H1 (cell line): ENCODE results near the gene LEFTY1. TPM values are rescaled to one million over a fixed set of nuclear protein-coding genes. Genes with fewer than 3 reads are reported as not detected.
A peak's percentile ranks its signal among the peaks of the same experiment; 100 is the strongest.

ENCODE experiments used
- CTCF ChIA-PET: fragments of 300-600 bp; sonication (Branson Sonifier 250); formaldehyde crosslinking; loops from one replicate; lab custom pipeline; 2021; ENCODE audit not compliant: partially characterized antibody; lab: Charles Lee
- POLR2A ChIA-PET: fragments of 300-600 bp; sonication (Branson Sonifier 250); formaldehyde crosslinking; loops from one replicate; lab custom pipeline; 2021; ENCODE audit warnings: inconsistent platforms; ENCODE audit not compliant: partially characterized antibody; lab: Charles Lee
- DNase-seq, 2 experiments: peaks; one replicate each; pipeline versions ENCODE4 v3.0.0 to v3.0.0-alpha.2; 2010 to 2022; ENCODE audit warnings: low spot score in 2 of 2, low read depth in 1 of 2, mixed read lengths in 1 of 2
- FAIRE-seq: peaks from 2 replicates; lab custom pipeline; 2011; peaks lifted over from hg19 to GRCh38; lab: Jason Lieb, UNC
- H2AFZ ChIP-seq: 2 replicates; pipeline ENCODE4 v1.8.1; 2012; ENCODE audit warnings: low read length, inconsistent platforms
- H2AK5ac ChIP-seq: 2 replicates; pipeline ENCODE4 v1.6.1; 2013; ENCODE audit warnings: low read depth, low read length
- H2BK120ac ChIP-seq: replicated peaks from 2 replicates; pipeline ENCODE3; 2013; ENCODE audit warnings: low read depth, low read length, inconsistent platforms
- H2BK12ac ChIP-seq: 2 replicates; pipeline ENCODE4 v1.6.1; 2013; ENCODE audit warnings: low read depth, low read length
- H2BK15ac ChIP-seq: 2 replicates; pipeline ENCODE4 v1.6.1; 2013; ENCODE audit warnings: low read length
- H2BK20ac ChIP-seq: 2 replicates; pipeline ENCODE4 v1.6.1; 2013; ENCODE audit warnings: low read length
- H2BK5ac ChIP-seq: 2 replicates; pipeline ENCODE4 v1.6.1; 2013; ENCODE audit warnings: low read depth, low read length
- H3K14ac ChIP-seq: 2 replicates; pipeline ENCODE4 v1.6.1; 2013; ENCODE audit warnings: inconsistent platforms; ENCODE audit not compliant: insufficient read length
- H3K18ac ChIP-seq: 2 replicates; pipeline ENCODE4 v1.6.1; 2013; ENCODE audit warnings: low read length; ENCODE audit errors: extremely low read depth
- H3K23ac ChIP-seq: 2 replicates; pipeline ENCODE4 v1.6.1; 2013; ENCODE audit warnings: inconsistent platforms; ENCODE audit not compliant: insufficient read length
- H3K23me2 ChIP-seq: 2 replicates; pipeline ENCODE4 v1.6.1; 2013; ENCODE audit warnings: low read depth, low read length
- H3K27ac ChIP-seq: 2 replicates; pipeline ENCODE4 v1.6.1; 2011; ENCODE audit warnings: low read depth, low read length, inconsistent platforms
- H3K27me3 ChIP-seq, 4 experiments: replicated peaks in 1 of 4; 1 replicate in 1 of 4; 2 replicates in 3 of 4; pipeline versions ENCODE4 v1.6.1 to v1.8.1; 2011 to 2013; ENCODE audit warnings: low read length in 3 of 4, mild to moderate bottlenecking in 3 of 4, inconsistent platforms in 2 of 4, mixed read lengths in 2 of 4, moderate library complexity in 1 of 4; ENCODE audit not compliant: control insufficient read depth in 3 of 4, insufficient read depth in 3 of 4; ENCODE audit errors: extremely low read depth in 1 of 4
- H3K36me3 ChIP-seq, 4 experiments: 2 replicates each; pipeline versions ENCODE4 v1.6.1 to v1.8.1; 2011 to 2013; ENCODE audit warnings: mild to moderate bottlenecking in 4 of 4, low read length in 3 of 4, moderate library complexity in 2 of 4, control low read depth in 1 of 4, inconsistent platforms in 1 of 4; ENCODE audit not compliant: insufficient read depth in 4 of 4, control insufficient read depth in 2 of 4
- H3K4ac ChIP-seq: replicated peaks from 2 replicates; pipeline ENCODE3; 2013; ENCODE audit warnings: low read length, low read depth, mixed read lengths, inconsistent platforms; ENCODE audit not compliant: insufficient read length
- H3K4me1 ChIP-seq, 4 experiments: replicated peaks in 1 of 4; 1 replicate in 1 of 4; 2 replicates in 3 of 4; pipeline versions ENCODE4 v1.6.1 to v1.8.1; 2011 to 2013; ENCODE audit warnings: low read length in 3 of 4, inconsistent platforms in 2 of 4, mixed read lengths in 1 of 4; ENCODE audit not compliant: insufficient read depth in 4 of 4, control insufficient read depth in 3 of 4
- H3K4me2 ChIP-seq, 2 experiments: 2 replicates each; pipeline versions ENCODE4 v1.6.1 to v1.8.1; 2011 to 2013; ENCODE audit warnings: low read depth in 2 of 2, low read length in 2 of 2, control low read depth in 1 of 2, inconsistent platforms in 1 of 2, mild to moderate bottlenecking in 1 of 2; ENCODE audit not compliant: insufficient read depth in 1 of 2
- H3K4me3 ChIP-seq, 4 experiments: fragments of 200-600, 300-600 bp in 1 of 4; sonication (generic), shearing (Covaris generic), sonication (Bioruptor Twin) in 1 of 4; 2 replicates each; pipeline versions ENCODE4 v1.5.1 to v1.8.1; 2011 to 2016; ENCODE audit warnings: low read length in 4 of 4, low read depth in 3 of 4, control low read depth in 2 of 4, inconsistent platforms in 2 of 4, mild to moderate bottlenecking in 2 of 4, mixed read lengths in 1 of 4, moderate library complexity in 1 of 4; ENCODE audit not compliant: insufficient read depth in 2 of 4; ENCODE audit errors: extremely low read depth in 1 of 4
- H3K56ac ChIP-seq: replicated peaks from 2 replicates; pipeline ENCODE3; 2013; ENCODE audit warnings: low read depth, mild to moderate bottlenecking, mixed read lengths, low read length, inconsistent platforms; ENCODE audit not compliant: insufficient read length
- H3K79me1 ChIP-seq: 2 replicates; pipeline ENCODE4 v1.6.1; 2013; ENCODE audit warnings: low read depth, low read length, control low read depth
- H3K79me2 ChIP-seq, 2 experiments: 2 replicates each; pipeline versions ENCODE4 v1.6.1 to v1.8.1; 2012 to 2013; ENCODE audit warnings: low read length in 2 of 2, mild to moderate bottlenecking in 2 of 2, inconsistent platforms in 1 of 2; ENCODE audit not compliant: insufficient read depth in 2 of 2, control insufficient read depth in 1 of 2
- H3K9ac ChIP-seq, 4 experiments: replicated peaks in 1 of 4; 1 replicate in 1 of 4; 2 replicates in 3 of 4; pipeline versions ENCODE4 v1.6.1 to v1.8.1; 2011 to 2013; ENCODE audit warnings: low read depth in 3 of 4, low read length in 3 of 4, control low read depth in 2 of 4, mild to moderate bottlenecking in 2 of 4, moderate library complexity in 2 of 4, inconsistent platforms in 1 of 4; ENCODE audit errors: extremely low read depth in 1 of 4
- H3K9me3 ChIP-seq, 2 experiments: 2 replicates each; pipeline versions ENCODE4 v1.6.1 to v1.8.1; 2012 to 2013; ENCODE audit warnings: mild to moderate bottlenecking in 2 of 2, moderate library complexity in 2 of 2, control low read depth in 1 of 2, inconsistent platforms in 1 of 2, low read depth in 1 of 2, low read length in 1 of 2, mixed read lengths in 1 of 2; ENCODE audit not compliant: insufficient read depth in 2 of 2
- H4K20me1 ChIP-seq, 2 experiments: replicated peaks in 1 of 2; 2 replicates each; pipeline versions ENCODE3 to v1.8.1; 2011 to 2013; ENCODE audit warnings: inconsistent platforms in 2 of 2, low read length in 2 of 2, mild to moderate bottlenecking in 1 of 2; ENCODE audit not compliant: insufficient read depth in 2 of 2, control insufficient read depth in 1 of 2
- H4K5ac ChIP-seq: 2 replicates; pipeline ENCODE4 v1.6.1; 2013; ENCODE audit warnings: low read length, low read depth, mixed read lengths, inconsistent platforms; ENCODE audit not compliant: insufficient read length
- H4K8ac ChIP-seq: 2 replicates; pipeline ENCODE4 v1.8.0; 2013; ENCODE audit warnings: mild to moderate bottlenecking, moderate library complexity, low read length, inconsistent platforms; ENCODE audit not compliant: insufficient read depth; ENCODE audit errors: extremely low read depth
- H4K91ac ChIP-seq: replicated peaks from 2 replicates; pipeline ENCODE3; 2013; ENCODE audit warnings: low read length, mixed read lengths, inconsistent platforms; ENCODE audit not compliant: insufficient read length
- ASH2L ChIP-seq: fragments of 200-600, 300-600 bp; sonication (generic); IDR thresholded peaks from one replicate; pipeline ENCODE4 v1.7.1; 2017; ENCODE audit warnings: low read length
- BCL11A ChIP-seq, 2 experiments: IDR thresholded peaks; one replicate each; pipeline ENCODE4 v1.6.1; 2011; ENCODE audit warnings: low read depth in 2 of 2, low read length in 2 of 2, mild to moderate bottlenecking in 2 of 2
- CBX8 ChIP-seq: fragments of 300-800, 300-1000 bp; sonication (generic); IDR thresholded peaks from 2 replicates; pipeline ENCODE4 v1.7.1; 2016; ENCODE audit warnings: low read depth, low read length, borderline replicate concordance
- CEBPB ChIP-seq: IDR thresholded peaks from 2 replicates; pipeline ENCODE4 v1.6.1; 2012; ENCODE audit warnings: low read depth, low read length
- CHD2 ChIP-seq: IDR thresholded peaks from 2 replicates; pipeline ENCODE4 v1.6.1; 2012; ENCODE audit warnings: low read length, improper control_type of control experiment
- JUN ChIP-seq: IDR thresholded peaks from 2 replicates; pipeline ENCODE4 v1.6.1; 2011; ENCODE audit warnings: low read depth, mild to moderate bottlenecking, improper control_type of control experiment, low read length
- NRF1 ChIP-seq: IDR thresholded peaks from 2 replicates; pipeline ENCODE4 v1.6.1; 2011; ENCODE audit warnings: mild to moderate bottlenecking, low read depth, low read length, improper control_type of control experiment
- RAD21 ChIP-seq, 2 experiments: IDR thresholded peaks in 1 of 2; conservative IDR thresholded peaks in 1 of 2; 2 replicates each; pipeline ENCODE4 v1.6.1; 2011; ENCODE audit warnings: low read depth in 2 of 2, low read length in 2 of 2, improper control_type of control experiment in 1 of 2, inconsistent platforms in 1 of 2, mild to moderate bottlenecking in 1 of 2, moderate library complexity in 1 of 2
- SP1 ChIP-seq: IDR thresholded peaks from 2 replicates; pipeline ENCODE4 v1.6.1; 2011; ENCODE audit warnings: low read depth, low read length
- TAF1 ChIP-seq: IDR thresholded peaks from 2 replicates; pipeline ENCODE4 v1.6.1; 2011; ENCODE audit warnings: mild to moderate bottlenecking, low read depth, low read length
- WGBS, 2 experiments: shearing (Covaris generic) in 1 of 2; methylation state at CpG; one replicate each; pipeline versions ENCODE4 v1.1.6 to v1.1.7; 2013 to 2015; ENCODE audit warnings: low lambda C conversion rate in 2 of 2, mixed read lengths in 2 of 2, inconsistent platforms in 1 of 2, low coverage in 1 of 2, missing lambda C conversion rate in 1 of 2; ENCODE audit not compliant: insufficient replicate concordance in 2 of 2, insufficient coverage in 1 of 2, insufficient read length in 1 of 2; ENCODE audit errors: extremely low coverage in 1 of 2, missing lambda C conversion rate in 1 of 2; 5-methylcytosine and 5-hydroxymethylcytosine counted together
- polyA plus RNA-seq, 7 experiments: library from polyadenylated mRNA; depleted of rRNA in 3 of 7; stranded (reverse) in 5 of 7; unstranded in 2 of 7; fragments of >200 nt in 5 of 7; fragments of 200-250 nt in 2 of 7; gene quantifications; 1 replicate in 5 of 7; 2 replicates in 1 of 7; 4 replicates in 1 of 7; pipeline versions ENCODE4 v1.2.1 to v1.2.3, GENCODE V29; 2011 to 2013; ENCODE audit warnings: missing spikeins in 2 of 7, mixed read lengths in 2 of 7
- total RNA-seq: library from RNA; stranded (reverse); fragmentation: NEBNext Ultra II Directional; extraction: Animal tissue kit (Norgen Biotek cat#: 25700); gene quantifications from 2 replicates; pipeline ENCODE4 v1.2.1, GENCODE V29; 2021
- TF ChIP-seq, protein P1 (sequence below): IDR thresholded peaks from 2 replicates; pipeline ENCODE4 v1.6.1; 2011; ENCODE audit warnings: low read length, improper control_type of control experiment

The LEFTY1 gene
- total and polyA plus RNA-seq, 2 of the 8 experiments (the other 6 are each of a cell fraction or from before 2014, with no cell fraction given) = 4.5 to 11.7 TPM

DNA sequence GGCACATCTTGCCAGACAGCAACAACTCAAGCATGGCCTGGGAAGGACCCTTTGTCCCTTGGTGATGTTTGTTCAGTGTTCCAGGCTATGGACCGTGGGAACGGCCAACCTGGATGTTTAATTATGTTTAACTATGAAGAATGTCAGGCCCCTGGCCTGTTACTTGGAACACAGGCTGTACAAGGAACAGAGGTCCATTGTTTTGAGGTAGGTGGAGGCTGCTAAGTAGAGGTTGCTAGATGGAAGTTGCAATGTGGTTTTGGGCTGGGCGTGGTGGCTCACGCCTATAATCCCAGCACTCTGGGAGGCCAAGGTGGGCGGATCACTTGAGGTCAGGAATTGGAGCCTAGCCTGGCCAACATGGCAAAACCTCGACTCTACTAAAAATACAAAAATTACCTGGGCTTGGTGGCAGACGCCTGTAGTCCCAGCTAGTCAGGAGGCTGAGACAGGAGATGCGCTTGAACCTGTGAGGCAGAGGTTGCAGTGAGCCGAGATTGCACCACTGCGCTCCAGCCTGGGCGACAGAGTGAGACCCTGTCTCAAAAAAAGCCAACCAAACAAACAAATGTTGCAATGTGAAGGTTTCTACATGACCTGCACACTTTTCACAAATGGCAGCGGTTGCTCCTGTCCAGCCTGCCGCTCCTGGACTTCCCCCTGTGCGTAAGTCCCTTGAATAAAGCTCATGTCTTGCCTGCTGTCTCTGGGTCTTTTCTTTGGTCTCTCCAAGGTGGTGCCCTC, 2.5 kb upstream of the LEFTY1 start:
- H3K14ac ChIP-seq = no peak overlapping the region
- 93% methylated on average over 14 of the region's 14 CpGs; no CpG with 5 or more reads in 1 of the 2 experiments for WGBS, 2 experiments
- no peaks in the 10 kb centered on the region for H3K79me2 ChIP-seq
- no peaks in the 10 kb centered on the region for H3K79me1 ChIP-seq
- H3K23me2 ChIP-seq = no peaks in the 10 kb centered on the region; the same call in 1 of the 2 replicates
- no peak overlapping the region for H4K5ac ChIP-seq
- peak overlapping the region; percentile 82 for H2BK20ac ChIP-seq
- no peak for DNase-seq
- peaks cover 0 to 14% (median 6%) of the 10 kb centered on the region in 4 experiments; a peak in 4 of 7 replicates for H3K27me3 ChIP-seq
- peak overlapping the region; percentile 71; the same call in 1 of the 2 replicates for H3K18ac ChIP-seq
- peak overlapping the region; percentile 81 for H2BK15ac ChIP-seq
- H4K20me1 ChIP-seq = no peaks in the 10 kb centered on the region
- no peak overlapping the region; a peak in 1 of 4 replicates for H3K4me2 ChIP-seq
- peak overlapping the region; percentile 1; the same call in 1 of the 2 replicates for H4K8ac ChIP-seq
- FAIRE-seq = no peak
- H2BK5ac ChIP-seq = peak overlapping the region; percentile 88; the same call in 1 of the 2 replicates
- H2AK5ac ChIP-seq = peak overlapping the region; percentile 95
- no peak overlapping the region for H3K9ac ChIP-seq
- peak overlapping the region; percentile 36 for H2BK120ac ChIP-seq
- no peak overlapping the region for H3K4me3 ChIP-seq
- peak overlapping the region; percentile 95 for H4K91ac ChIP-seq
- H2AFZ ChIP-seq = no peak overlapping the region
- no peak overlapping the region for H3K27ac ChIP-seq
- H3K4ac ChIP-seq = peak overlapping the region; percentile 13
- CTCF ChIA-PET = interaction anchor here (0.9 to 21.3 kb wide), 5 partner anchors 9 to 72 kb away, joined by 3 to 406 read pairs (median 5); partner anchors contain the start of gene TMEM63A
- no peak overlapping the region for H3K23ac ChIP-seq
- H3K56ac ChIP-seq = no peak overlapping the region
- H3K36me3 ChIP-seq = no peaks in the 10 kb centered on the region
- no peaks in the 10 kb centered on the region for H3K9me3 ChIP-seq
- H2BK12ac ChIP-seq = peak overlapping the region; percentile 96
- H3K4me1 ChIP-seq = peaks cover 10 to 34% (median 22%) of the 10 kb centered on the region in 4 experiments
- POLR2A ChIA-PET = interaction anchor here (1.1 to 5.7 kb wide), 3 partner anchors 8 to 15 kb away, joined by 3 to 27 read pairs (median 19); partner anchors contain the start of gene TMEM63A
- TF ChIP-seq RAD21 (IDR thresholded peaks at IDR 0.05 in 1 of 2, conservative IDR thresholded peaks at IDR 0.05 in 1 of 2; ENCODE audit: low read depth in 2 of 2, low read length in 2 of 2) (no peak), ASH2L (no peak), TAF1 (no peak), NRF1 (no peak), CHD2 (no peak), SP1 (no peak), CEBPB (no peak), BCL11A (IDR thresholded peaks at IDR 0.05; ENCODE audit: low read depth in 2 of 2, low read length in 2 of 2) (no peak), JUN (no peak), CBX8 (no peak)
- TF ChIP-seq, protein P1, sequence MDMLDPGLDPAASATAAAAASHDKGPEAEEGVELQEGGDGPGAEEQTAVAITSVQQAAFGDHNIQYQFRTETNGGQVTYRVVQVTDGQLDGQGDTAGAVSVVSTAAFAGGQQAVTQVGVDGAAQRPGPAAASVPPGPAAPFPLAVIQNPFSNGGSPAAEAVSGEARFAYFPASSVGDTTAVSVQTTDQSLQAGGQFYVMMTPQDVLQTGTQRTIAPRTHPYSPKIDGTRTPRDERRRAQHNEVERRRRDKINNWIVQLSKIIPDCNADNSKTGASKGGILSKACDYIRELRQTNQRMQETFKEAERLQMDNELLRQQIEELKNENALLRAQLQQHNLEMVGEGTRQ = no peak
